ENCODE data around the gene IL9. TPM values are rescaled to one million over a fixed set of nuclear protein-coding genes. Genes with fewer than 3 reads are reported as not detected.

The IL9 gene
- total RNA-seq, 1 experiment from 2014 or later: not detected

DNA sequence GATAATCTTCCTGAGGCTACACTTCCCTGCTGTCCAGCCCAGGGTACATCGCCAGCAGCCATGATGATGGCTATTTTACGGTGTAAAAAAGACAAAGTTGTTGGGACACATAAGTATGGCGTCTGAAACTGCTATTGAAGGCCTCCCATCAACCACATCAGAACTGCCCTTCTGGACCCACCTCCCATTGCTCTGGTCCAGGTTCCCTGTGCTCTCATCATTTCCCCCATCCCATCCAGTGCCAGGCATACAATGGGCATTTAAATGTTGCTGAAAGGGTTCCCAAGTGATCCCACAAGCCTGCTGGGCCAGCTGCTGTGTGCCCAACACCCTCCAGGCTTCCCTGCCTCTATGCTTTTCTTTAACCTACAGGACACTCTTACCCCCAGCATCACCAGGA lies 10.6 kb downstream of the IL9 start:
- no TSS peak for BruUV-seq (replicated peaks)
- Mint-ChIP-seq H3K27me3 (ENCODE audit: insufficient read depth, unreplicated experiment) (peaks cover 40% of the 10 kb centered on the region), H3K9me3 (ENCODE audit: unreplicated experiment) (no peaks in the 10 kb centered on the region), H3K4me3 (ENCODE audit: unreplicated experiment) (no peak overlapping the region), H3K36me3 (ENCODE audit: insufficient read depth, unreplicated experiment) (no peaks in the 10 kb centered on the region), H3K27ac (ENCODE audit: low read depth, unreplicated experiment) (no peak overlapping the region), H3K4me1 (ENCODE audit: insufficient read depth, unreplicated experiment) (peaks cover 10% of the 10 kb centered on the region)
- intact Hi-C loops (cut with micrococcal nuclease): loop anchor here (5.0 kb wide), 1 partner anchor 323 kb away; no protein-coding TSS in a partner anchor
- POLR2A ChIA-PET: interaction anchor here (0.7 kb wide), 1 partner anchor 192 kb away, joined by 3 read pairs; no protein-coding TSS in a partner anchor
- TF ChIP-seq, protein P1, sequence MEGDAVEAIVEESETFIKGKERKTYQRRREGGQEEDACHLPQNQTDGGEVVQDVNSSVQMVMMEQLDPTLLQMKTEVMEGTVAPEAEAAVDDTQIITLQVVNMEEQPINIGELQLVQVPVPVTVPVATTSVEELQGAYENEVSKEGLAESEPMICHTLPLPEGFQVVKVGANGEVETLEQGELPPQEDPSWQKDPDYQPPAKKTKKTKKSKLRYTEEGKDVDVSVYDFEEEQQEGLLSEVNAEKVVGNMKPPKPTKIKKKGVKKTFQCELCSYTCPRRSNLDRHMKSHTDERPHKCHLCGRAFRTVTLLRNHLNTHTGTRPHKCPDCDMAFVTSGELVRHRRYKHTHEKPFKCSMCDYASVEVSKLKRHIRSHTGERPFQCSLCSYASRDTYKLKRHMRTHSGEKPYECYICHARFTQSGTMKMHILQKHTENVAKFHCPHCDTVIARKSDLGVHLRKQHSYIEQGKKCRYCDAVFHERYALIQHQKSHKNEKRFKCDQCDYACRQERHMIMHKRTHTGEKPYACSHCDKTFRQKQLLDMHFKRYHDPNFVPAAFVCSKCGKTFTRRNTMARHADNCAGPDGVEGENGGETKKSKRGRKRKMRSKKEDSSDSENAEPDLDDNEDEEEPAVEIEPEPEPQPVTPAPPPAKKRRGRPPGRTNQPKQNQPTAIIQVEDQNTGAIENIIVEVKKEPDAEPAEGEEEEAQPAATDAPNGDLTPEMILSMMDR (IDR thresholded peaks at IDR 0.05; ENCODE audit: unreplicated experiment): no peak
- CTCF ChIA-PET: interaction anchor here (0.8 to 5.4 kb wide), 3 partner anchors 197 to 473 kb away, joined by 3 to 37 read pairs (median 24); no protein-coding TSS in a partner anchor
- no peak for DNase-seq (ENCODE audit: unreplicated experiment)

DNA sequence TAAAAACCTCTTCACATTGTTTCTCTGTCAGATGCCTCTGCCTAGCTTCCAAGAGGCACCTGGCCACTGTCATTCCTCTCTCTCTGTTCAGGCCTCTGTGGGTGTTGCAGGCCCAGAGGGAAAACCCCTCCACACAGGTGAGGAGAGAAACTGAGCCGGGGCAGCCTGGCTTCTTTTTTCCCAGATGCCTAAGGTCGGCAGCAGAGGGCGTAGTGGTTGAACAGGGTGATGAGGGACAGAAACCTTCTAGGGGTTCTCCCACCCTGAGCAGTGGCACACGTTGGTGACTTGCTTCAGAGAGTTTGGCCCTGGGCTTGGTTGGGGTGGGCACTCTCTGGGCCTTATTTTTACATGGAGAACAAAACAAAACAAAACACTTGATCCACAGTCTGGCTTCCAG lies 12.2 kb downstream of the IL9 start:
- POLR2A ChIA-PET: no interaction called here
- CTCF ChIA-PET: interaction anchor here (1.1 to 5.4 kb wide), 6 partner anchors 8 to 329 kb away, joined by 3 to 24 read pairs (median 6); no protein-coding TSS in a partner anchor
- Mint-ChIP-seq H3K4me1 (ENCODE audit: insufficient read depth, unreplicated experiment) (peaks cover 10% of the 10 kb centered on the region), H3K36me3 (ENCODE audit: insufficient read depth, unreplicated experiment) (no peaks in the 10 kb centered on the region), H3K27me3 (ENCODE audit: insufficient read depth, unreplicated experiment) (peaks cover 40% of the 10 kb centered on the region), H3K27ac (ENCODE audit: low read depth, unreplicated experiment) (no peak overlapping the region), H3K4me3 (ENCODE audit: unreplicated experiment) (no peak overlapping the region), H3K9me3 (ENCODE audit: unreplicated experiment) (no peaks in the 10 kb centered on the region)
- intact Hi-C loops (cut with micrococcal nuclease): no loop called here
- peak; percentile 22 for DNase-seq (ENCODE audit: unreplicated experiment)
- TF ChIP-seq, protein P1 (IDR thresholded peaks at IDR 0.05; ENCODE audit: unreplicated experiment): no peak
- BruUV-seq (replicated peaks): no TSS peak

DNA sequence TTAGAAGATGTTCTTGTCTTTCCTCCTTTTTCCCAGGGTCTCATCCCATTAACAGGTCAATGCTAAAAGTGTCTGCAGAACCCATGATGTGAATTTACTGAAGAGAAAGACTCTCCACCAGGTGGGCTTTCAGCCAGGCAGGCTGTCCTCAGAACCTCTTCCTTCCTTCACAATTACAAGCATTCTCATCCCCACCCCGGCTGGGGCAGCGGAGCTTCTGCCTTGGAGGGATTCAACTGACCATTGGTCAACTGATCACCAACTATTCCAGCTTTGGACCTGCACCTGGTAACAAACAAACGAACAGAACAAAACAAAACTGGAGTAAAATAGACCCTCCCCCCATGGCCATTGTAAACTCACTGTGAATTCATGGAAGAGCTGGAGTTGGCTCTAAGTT lies 12.6 kb downstream of the IL9 start:
- Mint-ChIP-seq H3K27me3 (ENCODE audit: insufficient read depth, unreplicated experiment) (peaks cover 40% of the 10 kb centered on the region), H3K4me3 (ENCODE audit: unreplicated experiment) (no peak overlapping the region), H3K9me3 (ENCODE audit: unreplicated experiment) (no peaks in the 10 kb centered on the region), H3K36me3 (ENCODE audit: insufficient read depth, unreplicated experiment) (no peaks in the 10 kb centered on the region), H3K4me1 (ENCODE audit: insufficient read depth, unreplicated experiment) (peaks cover 10% of the 10 kb centered on the region), H3K27ac (ENCODE audit: low read depth, unreplicated experiment) (no peak overlapping the region)
- POLR2A ChIA-PET: interaction anchor here (0.6 kb wide), 1 partner anchor 261 kb away, joined by 3 read pairs; no protein-coding TSS in a partner anchor
- BruUV-seq (replicated peaks): no TSS peak
- CTCF ChIA-PET: interaction anchor here (0.6 to 5.4 kb wide), 7 partner anchors 9 to 329 kb away, joined by 3 to 24 read pairs (median 6); no protein-coding TSS in a partner anchor
- intact Hi-C loops (cut with micrococcal nuclease): no loop called here
- no peak for DNase-seq (ENCODE audit: unreplicated experiment)
- TF ChIP-seq, protein P1 (IDR thresholded peaks at IDR 0.05; ENCODE audit: unreplicated experiment): no peak

GRCh38 chr5:135881819-135882218 lies 13.8 kb downstream of the IL9 start:
- no peak overlapping the region for H3K27ac Mint-ChIP-seq (ENCODE audit: low read depth, unreplicated experiment)
- POLR2A ChIA-PET: interaction anchor here (0.7 to 1.1 kb wide), 2 partner anchors 22 to 278 kb away, joined by 4 read pairs; no protein-coding TSS in a partner anchor
- H3K4me3 Mint-ChIP-seq (ENCODE audit: unreplicated experiment): no peak overlapping the region
- intact Hi-C loops (cut with micrococcal nuclease): no loop called here
- H3K9me3 Mint-ChIP-seq (ENCODE audit: unreplicated experiment): no peaks in the 10 kb centered on the region
- H3K4me1 Mint-ChIP-seq (ENCODE audit: insufficient read depth, unreplicated experiment): peaks cover 10% of the 10 kb centered on the region
- no peak for DNase-seq (ENCODE audit: unreplicated experiment)
- peaks cover 40% of the 10 kb centered on the region for H3K27me3 Mint-ChIP-seq (ENCODE audit: insufficient read depth, unreplicated experiment)
- no peaks in the 10 kb centered on the region for H3K36me3 Mint-ChIP-seq (ENCODE audit: insufficient read depth, unreplicated experiment)
- BruUV-seq (replicated peaks): no TSS peak
- TF ChIP-seq, protein P1 (IDR thresholded peaks at IDR 0.05; ENCODE audit: unreplicated experiment): no peak
- CTCF ChIA-PET: interaction anchor here (0.6 to 5.4 kb wide), 15 partner anchors 10 to 482 kb away, joined by 3 to 24 read pairs (median 4); partner anchors contain the start of gene IL9

All from MCF 10A (cell line).